NT2/D1 (cell line): ENCODE data around the gene EMILIN2.

Experiments
- SUZ12 ChIP-seq: IDR thresholded peaks from 2 replicates; pipeline ENCODE4 v1.6.1; 2011; ENCODE audit not compliant: insufficient read length, insufficient read depth; ENCODE audit errors: extremely low read depth
- YY1 ChIP-seq: IDR thresholded peaks from 2 replicates; pipeline ENCODE4 v1.6.1; 2011; ENCODE audit not compliant: insufficient read length, insufficient read depth
- ZNF274 ChIP-seq: IDR thresholded peaks from 2 replicates; pipeline ENCODE4 v1.6.1; 2011; ENCODE audit warnings: mild to moderate bottlenecking, low read depth, low read length

DNA sequence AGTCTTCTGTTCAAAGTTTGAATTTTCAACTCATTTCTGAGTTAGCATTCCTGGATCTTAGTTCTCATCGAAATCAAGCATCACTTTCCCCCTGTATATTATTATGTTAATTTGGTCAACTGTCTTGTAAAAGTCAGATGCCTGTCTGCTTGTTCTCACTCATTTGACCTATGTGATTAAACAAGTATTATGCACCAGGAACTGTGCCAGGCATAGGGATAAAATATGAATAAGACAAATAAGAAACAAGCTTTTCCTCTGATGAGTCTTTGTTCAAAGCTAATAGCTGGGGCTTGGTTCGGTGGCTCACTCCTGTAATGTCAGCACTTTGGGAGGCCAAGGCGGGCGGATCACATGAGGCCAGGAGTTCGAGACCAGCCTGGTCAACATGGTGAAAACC lies 19.7 kb upstream of the EMILIN2 start:
- TF ChIP-seq ZNF274 (no peak), SUZ12 (no peak), YY1 (no peak)
